ENCODE results near the gene PRICKLE2. TPM values are rescaled to one million over a fixed set of nuclear protein-coding genes. Genes with fewer than 3 reads are reported as not detected.

The PRICKLE2 gene
- total RNA-seq, 1 donor from 2014 or later: 5.3 TPM

DNA sequence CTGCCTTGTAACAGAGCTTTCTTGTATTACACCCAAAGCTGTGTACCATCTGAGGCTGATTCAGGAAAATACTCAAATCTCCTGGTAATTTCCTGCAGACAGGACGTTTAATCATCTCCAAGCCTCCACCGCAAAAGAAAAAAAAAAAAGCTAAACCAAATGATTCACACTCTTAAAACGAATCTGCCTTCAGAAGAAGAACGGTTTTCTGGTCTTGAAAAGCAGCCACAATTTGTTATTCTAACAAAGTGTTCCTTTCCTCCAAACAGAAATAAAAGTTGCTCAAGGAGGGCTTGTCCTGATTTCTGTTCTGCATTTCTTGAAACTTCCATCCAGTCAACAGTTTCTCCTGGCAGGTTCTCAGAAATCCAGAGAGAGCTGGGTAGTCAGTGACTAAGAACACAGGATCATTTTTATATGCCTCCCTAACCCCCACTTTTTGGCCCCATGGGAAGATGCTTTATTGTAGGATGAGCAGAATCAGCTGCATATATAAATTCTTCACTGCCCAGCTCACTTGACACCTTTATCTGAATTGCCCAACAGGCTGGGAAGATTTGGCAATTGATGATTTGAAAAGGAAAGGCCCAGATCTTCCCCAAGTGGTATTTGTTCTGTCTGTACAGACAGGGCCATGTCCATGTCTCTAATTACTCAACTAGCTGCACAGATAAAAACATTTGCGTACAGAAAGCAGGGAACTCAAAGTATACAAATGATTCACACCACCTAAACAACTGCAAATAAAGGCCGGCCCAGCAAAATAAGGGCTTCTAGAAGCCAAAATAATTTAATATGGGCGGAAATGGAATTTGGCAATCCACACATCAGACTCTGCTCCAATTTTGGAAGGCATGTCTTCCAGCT, 41.0 kb upstream of the PRICKLE2 start:
- Mint-ChIP-seq H3K4me1 (ENCODE audit: unreplicated experiment) (peaks cover 25% of the 10 kb centered on the region), H3K9me3 (ENCODE audit: unreplicated experiment) (no peaks in the 10 kb centered on the region), H3K27ac (ENCODE audit: unreplicated experiment) (no peak overlapping the region), H3K4me3 (ENCODE audit: unreplicated experiment) (no peak overlapping the region), H3K27me3 (ENCODE audit: unreplicated experiment) (no peaks in the 10 kb centered on the region), H3K36me3 (ENCODE audit: low read depth, unreplicated experiment) (peaks cover 6% of the 10 kb centered on the region)
- TF ChIP-seq, protein P1, sequence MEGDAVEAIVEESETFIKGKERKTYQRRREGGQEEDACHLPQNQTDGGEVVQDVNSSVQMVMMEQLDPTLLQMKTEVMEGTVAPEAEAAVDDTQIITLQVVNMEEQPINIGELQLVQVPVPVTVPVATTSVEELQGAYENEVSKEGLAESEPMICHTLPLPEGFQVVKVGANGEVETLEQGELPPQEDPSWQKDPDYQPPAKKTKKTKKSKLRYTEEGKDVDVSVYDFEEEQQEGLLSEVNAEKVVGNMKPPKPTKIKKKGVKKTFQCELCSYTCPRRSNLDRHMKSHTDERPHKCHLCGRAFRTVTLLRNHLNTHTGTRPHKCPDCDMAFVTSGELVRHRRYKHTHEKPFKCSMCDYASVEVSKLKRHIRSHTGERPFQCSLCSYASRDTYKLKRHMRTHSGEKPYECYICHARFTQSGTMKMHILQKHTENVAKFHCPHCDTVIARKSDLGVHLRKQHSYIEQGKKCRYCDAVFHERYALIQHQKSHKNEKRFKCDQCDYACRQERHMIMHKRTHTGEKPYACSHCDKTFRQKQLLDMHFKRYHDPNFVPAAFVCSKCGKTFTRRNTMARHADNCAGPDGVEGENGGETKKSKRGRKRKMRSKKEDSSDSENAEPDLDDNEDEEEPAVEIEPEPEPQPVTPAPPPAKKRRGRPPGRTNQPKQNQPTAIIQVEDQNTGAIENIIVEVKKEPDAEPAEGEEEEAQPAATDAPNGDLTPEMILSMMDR (IDR thresholded peaks at IDR 0.05; ENCODE audit: unreplicated experiment): no peak
- DNase-seq (ENCODE audit: low spot score): no peak

DNA sequence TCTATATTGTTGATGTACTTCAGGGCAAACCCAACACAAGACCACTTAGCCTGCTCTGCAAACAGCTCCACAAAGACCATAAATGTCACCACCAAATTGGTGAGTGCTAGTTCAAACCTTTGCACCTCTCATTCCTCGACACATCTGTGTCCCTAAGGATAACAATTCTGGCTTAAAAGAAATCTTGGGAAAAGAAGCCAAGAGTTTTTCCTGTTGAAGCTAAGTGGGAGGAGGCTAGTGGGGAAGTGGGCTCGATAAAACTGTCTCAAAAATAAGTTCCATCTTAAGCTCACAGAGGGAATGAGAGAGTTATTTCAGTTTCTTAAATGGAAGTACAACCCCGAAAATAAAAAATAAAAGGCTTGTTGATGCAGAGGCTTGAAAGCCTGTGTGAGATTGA, 40.4 kb upstream of the PRICKLE2 start:
- no peaks in the 10 kb centered on the region for H3K9me3 Mint-ChIP-seq (ENCODE audit: unreplicated experiment)
- H3K36me3 Mint-ChIP-seq (ENCODE audit: low read depth, unreplicated experiment): peaks cover 2% of the 10 kb centered on the region
- TF ChIP-seq, protein P1 (IDR thresholded peaks at IDR 0.05; ENCODE audit: unreplicated experiment): no peak
- no peaks in the 10 kb centered on the region for H3K27me3 Mint-ChIP-seq (ENCODE audit: unreplicated experiment)
- H3K4me3 Mint-ChIP-seq (ENCODE audit: unreplicated experiment): no peak overlapping the region
- no peak for DNase-seq (ENCODE audit: low spot score)
- H3K27ac Mint-ChIP-seq (ENCODE audit: unreplicated experiment): no peak overlapping the region
- H3K4me1 Mint-ChIP-seq (ENCODE audit: unreplicated experiment): peaks cover 25% of the 10 kb centered on the region

DNA sequence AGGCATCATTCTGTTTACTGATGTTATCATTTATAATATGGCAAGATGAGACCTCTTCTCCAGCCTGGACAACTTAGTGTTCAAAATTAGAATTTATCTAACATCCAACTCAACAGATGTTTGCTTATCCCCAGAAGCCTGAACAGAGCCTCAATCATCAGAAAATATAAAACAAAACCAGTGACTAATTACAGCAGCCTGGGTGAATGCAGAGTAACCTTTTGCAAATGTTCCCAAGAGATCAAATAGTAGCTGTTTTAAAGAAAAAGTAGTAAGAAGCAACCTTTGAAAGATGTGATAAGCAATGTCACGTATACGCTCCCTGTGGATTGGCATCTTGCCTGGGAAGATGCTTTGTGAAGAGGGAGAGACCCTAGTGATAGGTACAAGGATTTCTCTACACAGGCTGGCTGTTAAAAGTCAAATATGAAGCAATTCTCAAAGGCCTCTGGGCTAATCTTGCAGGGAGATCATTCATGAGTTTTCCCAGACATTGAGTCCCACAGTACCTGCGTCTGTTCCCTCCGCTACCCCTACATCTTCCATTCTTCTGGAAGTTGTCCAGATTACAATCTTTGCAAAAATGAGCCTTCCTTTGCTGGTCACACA, 39.3 kb upstream of the PRICKLE2 start:
- Mint-ChIP-seq H3K4me3 (ENCODE audit: unreplicated experiment) (no peak overlapping the region), H3K36me3 (ENCODE audit: low read depth, unreplicated experiment) (no peaks in the 10 kb centered on the region), H3K4me1 (ENCODE audit: unreplicated experiment) (peaks cover 25% of the 10 kb centered on the region), H3K27ac (ENCODE audit: unreplicated experiment) (no peak overlapping the region), H3K9me3 (ENCODE audit: unreplicated experiment) (no peaks in the 10 kb centered on the region), H3K27me3 (ENCODE audit: unreplicated experiment) (no peaks in the 10 kb centered on the region)
- TF ChIP-seq, protein P1 (IDR thresholded peaks at IDR 0.05; ENCODE audit: unreplicated experiment): no peak
- no peak for DNase-seq (ENCODE audit: low spot score)

DNA sequence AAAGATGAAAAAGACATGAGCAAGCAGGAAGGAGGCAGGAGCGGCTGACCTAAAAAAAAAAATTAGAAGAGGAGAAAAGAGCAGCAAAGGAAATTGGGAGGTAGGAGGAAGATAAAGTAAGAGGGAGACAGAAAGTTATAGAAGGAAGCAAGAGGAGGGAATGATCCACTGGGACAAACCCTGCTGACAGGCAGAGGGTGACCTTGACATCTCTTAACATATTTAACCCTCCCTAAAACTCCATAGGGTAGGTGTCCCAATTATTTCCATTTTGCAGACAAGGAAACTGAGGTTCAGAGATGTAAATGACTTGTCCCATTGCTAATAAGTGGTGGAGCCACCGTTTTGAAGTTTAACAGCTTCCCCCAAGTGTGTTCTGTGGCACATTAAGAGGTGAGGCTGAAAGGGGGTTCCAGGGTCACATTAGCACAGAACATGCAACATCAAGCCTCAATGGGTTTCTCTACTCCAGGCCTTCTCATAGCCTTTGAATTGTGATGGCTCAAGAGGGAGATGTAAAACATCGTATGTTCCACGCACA, 37.4 kb upstream of the PRICKLE2 start:
- Mint-ChIP-seq H3K4me3 (ENCODE audit: unreplicated experiment) (no peak overlapping the region), H3K36me3 (ENCODE audit: low read depth, unreplicated experiment) (no peaks in the 10 kb centered on the region), H3K9me3 (ENCODE audit: unreplicated experiment) (no peaks in the 10 kb centered on the region), H3K27me3 (ENCODE audit: unreplicated experiment) (no peaks in the 10 kb centered on the region), H3K27ac (ENCODE audit: unreplicated experiment) (no peak overlapping the region), H3K4me1 (ENCODE audit: unreplicated experiment) (peaks cover 25% of the 10 kb centered on the region)
- TF ChIP-seq, protein P1 (IDR thresholded peaks at IDR 0.05; ENCODE audit: unreplicated experiment): no peak
- DNase-seq (ENCODE audit: low spot score): no peak

DNA sequence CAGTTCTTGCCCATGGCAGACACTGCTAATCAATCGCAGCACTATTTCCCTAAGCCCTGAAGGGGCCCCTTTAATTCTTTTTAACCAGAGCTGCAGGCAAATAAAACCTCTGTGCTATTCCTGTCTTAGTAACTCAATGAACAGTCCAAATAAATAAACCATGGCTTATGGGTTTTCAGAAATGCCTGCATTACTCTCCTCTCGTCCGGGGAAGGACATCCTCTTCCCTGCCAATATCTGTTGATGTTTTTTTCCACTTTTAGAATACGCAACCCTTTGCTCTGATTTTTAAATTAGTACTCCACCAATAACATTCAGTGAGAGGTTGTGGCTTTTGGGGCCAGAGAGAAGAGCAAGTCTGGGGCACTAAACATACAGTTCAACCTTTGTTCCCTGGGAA, 35.2 kb upstream of the PRICKLE2 start:
- Mint-ChIP-seq H3K4me1 (ENCODE audit: unreplicated experiment) (peaks cover 10% of the 10 kb centered on the region), H3K36me3 (ENCODE audit: low read depth, unreplicated experiment) (no peaks in the 10 kb centered on the region), H3K4me3 (ENCODE audit: unreplicated experiment) (no peak overlapping the region), H3K27ac (ENCODE audit: unreplicated experiment) (no peak overlapping the region), H3K27me3 (ENCODE audit: unreplicated experiment) (no peaks in the 10 kb centered on the region), H3K9me3 (ENCODE audit: unreplicated experiment) (no peaks in the 10 kb centered on the region)
- TF ChIP-seq, protein P1 (IDR thresholded peaks at IDR 0.05; ENCODE audit: unreplicated experiment): no peak
- no peak for DNase-seq (ENCODE audit: low spot score)
